ENCODE results near the gene MACROD1.

MACROD1 gene

DNA sequence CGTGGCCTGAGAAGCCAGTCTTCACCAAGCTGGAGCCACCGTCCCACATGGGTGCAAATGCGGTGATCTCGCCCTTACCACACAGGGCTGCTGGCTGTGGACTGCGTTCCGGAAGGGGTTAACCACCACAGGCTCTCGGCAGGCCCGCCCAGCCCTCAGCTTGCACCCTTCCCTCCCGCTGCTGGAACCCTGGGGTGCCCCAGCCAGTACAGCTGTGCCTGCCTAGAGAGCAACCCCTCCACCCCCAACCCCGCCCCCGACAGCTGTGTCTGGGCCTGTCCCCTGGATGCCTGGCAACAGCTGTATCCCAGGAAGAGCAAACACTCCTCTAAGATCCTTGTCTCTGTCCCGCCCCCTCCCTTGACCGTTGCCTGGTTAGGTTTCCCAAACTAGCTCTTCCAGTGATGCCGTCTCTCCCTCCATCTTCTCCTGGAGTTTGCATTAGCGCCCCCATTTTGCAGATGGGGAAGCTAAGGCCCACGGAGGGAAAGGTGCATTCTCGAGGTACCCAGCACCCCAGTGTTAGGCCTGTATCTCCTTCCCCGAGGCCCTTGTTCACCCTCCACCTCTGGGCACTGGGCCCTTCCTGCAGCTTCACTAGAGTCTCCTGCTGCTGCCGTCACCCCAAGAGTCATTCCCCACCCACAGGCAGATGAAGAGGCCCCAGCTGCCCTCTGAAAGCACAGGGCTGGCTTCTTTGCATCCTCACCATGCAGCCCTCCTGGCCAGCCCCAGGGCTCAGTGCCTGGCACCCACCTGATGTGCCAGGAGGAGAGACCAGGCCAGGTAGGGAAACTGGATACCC is 204.1 kb downstream of the MACROD1 start:
- TF ChIP-seq, protein P1, sequence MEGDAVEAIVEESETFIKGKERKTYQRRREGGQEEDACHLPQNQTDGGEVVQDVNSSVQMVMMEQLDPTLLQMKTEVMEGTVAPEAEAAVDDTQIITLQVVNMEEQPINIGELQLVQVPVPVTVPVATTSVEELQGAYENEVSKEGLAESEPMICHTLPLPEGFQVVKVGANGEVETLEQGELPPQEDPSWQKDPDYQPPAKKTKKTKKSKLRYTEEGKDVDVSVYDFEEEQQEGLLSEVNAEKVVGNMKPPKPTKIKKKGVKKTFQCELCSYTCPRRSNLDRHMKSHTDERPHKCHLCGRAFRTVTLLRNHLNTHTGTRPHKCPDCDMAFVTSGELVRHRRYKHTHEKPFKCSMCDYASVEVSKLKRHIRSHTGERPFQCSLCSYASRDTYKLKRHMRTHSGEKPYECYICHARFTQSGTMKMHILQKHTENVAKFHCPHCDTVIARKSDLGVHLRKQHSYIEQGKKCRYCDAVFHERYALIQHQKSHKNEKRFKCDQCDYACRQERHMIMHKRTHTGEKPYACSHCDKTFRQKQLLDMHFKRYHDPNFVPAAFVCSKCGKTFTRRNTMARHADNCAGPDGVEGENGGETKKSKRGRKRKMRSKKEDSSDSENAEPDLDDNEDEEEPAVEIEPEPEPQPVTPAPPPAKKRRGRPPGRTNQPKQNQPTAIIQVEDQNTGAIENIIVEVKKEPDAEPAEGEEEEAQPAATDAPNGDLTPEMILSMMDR (IDR thresholded peaks at IDR 0.05; ENCODE audit: low read depth, low read length) = no peak
- DNase-seq (ENCODE audit: low read depth in 2 of 2) = peak; percentile 33 to 36
- no peak overlapping the region for H3K4me3 ChIP-seq (replicated peaks in 1 of 2; ENCODE audit: low read depth in 2 of 2, low read length in 2 of 2)

- TF ChIP-seq, protein P1 (IDR thresholded peaks at IDR 0.05; ENCODE audit: low read depth, low read length) = no peak
- H3K4me3 ChIP-seq (replicated peaks in 1 of 2; ENCODE audit: low read depth in 2 of 2, low read length in 2 of 2) = no peak overlapping the region
- no peak for DNase-seq (ENCODE audit: low read depth in 2 of 2)
Observed at GRCh38 chr11:63958008-63958407, 207.9 kb downstream of the MACROD1 start.

DNA sequence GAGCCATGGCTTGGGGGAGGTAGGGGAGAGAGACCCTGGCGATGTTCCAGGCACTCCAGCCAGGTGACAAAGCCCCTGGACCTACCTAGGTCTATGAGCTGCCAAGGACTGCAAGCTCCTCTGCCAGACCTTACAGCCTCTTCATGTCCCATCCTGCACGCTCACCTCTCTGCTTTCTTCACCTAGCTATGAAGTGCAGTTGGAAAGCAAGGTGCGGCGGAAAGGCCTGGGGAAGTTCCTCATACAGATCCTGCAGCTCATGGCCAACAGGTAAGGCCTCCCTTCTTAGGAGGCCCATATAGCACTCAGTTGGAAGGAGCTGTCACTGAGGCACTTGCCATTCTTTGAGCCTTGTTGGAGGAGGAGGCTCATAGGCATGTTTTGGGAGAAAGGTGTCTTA is 213.3 kb downstream of the MACROD1 start:
- no peak overlapping the region for H3K4me3 ChIP-seq (replicated peaks in 1 of 2; ENCODE audit: low read depth in 2 of 2, low read length in 2 of 2)
- TF ChIP-seq, protein P1 (IDR thresholded peaks at IDR 0.05; ENCODE audit: low read depth, low read length) = no peak
- no peak for DNase-seq (ENCODE audit: low read depth in 2 of 2)

GRCh38 chr11:63951779-63952536 is 214.0 kb downstream of the MACROD1 start:
- H3K4me3 ChIP-seq (replicated peaks in 1 of 2; ENCODE audit: low read depth in 2 of 2, low read length in 2 of 2) = no peak overlapping the region
- peak in 1 of 2 donors; percentile 49 for DNase-seq (ENCODE audit: low read depth in 2 of 2)
- TF ChIP-seq, protein P1 (IDR thresholded peaks at IDR 0.05; ENCODE audit: low read depth, low read length) = no peak
